Measurements from ENCODE around the gene NEK1.
"Not testable (repeated sequence)": the region's sequence is repeated elsewhere in the genome, so short reads cannot be mapped to it uniquely, and the experiment has no call there.

Gene NEK1

DNA sequence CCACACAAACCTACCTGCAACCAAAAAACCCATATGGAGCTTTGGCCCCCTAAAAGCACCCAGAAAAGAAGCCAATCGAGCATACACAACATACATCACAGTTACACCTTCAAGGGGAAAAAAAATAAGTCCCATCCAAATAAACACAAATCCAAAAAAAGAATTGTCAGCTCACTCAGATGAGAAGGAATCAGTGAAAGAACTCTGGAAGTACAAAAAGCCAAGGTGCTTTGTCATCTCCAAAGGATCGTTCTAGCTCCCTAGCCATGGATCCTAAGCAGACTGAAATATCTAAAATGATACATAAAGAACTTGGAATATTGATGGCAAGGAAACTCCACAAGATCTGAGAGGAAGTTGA lies 119.2 kb downstream of the NEK1 start:
- no peak for DNase-seq

DNA sequence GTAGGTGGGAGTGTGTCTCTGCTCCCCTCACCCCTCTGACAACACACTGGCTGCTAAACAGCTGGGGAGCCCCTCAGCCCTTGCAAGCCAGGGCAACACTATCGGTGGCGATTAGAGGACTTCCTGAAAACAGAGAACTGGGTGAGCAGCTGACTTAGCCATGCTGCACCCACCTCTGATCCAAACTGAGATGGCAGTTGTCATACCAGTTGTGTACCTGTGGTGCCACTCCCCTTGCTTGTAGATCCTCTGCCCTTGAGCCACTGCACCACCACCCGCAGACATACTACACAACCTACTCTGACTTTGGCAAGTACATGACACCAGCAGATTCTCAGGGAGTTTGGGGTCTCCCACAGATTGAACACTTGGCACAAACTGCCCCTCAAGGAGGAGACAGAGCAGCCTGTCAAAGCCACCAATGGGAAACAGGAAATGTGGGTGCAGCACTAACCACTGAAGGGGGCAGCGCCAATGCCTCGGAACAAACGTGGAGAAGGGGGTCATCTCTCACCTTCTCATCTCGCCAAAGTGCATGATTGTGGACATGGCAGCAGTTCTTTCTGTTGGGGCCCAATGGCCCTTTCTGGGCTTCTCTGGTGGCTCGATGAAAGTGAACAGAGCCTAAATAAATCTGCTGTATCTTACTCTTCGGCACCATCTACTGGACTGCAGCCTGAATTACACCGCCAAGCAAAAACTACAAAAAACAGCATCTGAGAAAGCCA lies 119.8 kb downstream of the NEK1 start:
- DNase-seq, result no peak

DNA sequence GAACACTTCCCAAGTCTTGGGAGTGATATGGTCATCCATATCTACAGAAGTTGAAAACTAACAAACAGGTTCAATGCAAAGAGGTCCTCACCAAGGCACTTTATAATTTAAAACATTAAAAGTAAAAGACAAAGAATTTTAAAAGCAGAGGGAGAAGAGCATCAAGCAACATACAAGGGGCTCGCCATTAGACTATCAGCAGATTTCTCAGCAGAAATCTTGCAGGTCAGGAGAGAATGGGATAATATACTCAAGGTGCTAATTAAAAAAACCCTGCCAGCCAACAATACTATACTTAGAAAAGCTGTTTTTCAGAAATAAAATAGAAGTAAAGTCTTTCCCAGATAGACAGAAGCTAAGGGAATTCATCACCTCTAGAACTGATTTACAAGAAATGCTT lies 121.2 kb downstream of the NEK1 start:
- no peak for DNase-seq

DNA sequence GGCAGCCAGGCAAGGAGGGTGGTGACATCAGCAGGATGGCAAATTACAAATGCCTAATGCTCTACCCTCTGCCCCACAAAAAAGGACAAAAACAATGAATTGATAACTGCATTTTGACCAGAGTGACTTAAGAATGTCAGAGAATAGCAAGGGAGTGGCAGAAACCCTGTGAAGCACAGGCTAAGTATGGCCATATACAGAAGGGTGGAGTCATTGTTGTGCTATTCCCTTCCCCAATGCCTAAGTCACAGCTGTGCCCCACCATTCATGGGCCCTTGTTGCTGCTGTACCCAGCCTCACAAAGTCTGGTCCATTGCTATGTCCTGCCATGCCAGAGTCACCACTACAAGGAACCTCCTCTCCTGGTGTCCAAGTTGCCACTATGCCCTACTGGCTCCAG lies 123.1 kb downstream of the NEK1 start:
- no peak for DNase-seq

DNA sequence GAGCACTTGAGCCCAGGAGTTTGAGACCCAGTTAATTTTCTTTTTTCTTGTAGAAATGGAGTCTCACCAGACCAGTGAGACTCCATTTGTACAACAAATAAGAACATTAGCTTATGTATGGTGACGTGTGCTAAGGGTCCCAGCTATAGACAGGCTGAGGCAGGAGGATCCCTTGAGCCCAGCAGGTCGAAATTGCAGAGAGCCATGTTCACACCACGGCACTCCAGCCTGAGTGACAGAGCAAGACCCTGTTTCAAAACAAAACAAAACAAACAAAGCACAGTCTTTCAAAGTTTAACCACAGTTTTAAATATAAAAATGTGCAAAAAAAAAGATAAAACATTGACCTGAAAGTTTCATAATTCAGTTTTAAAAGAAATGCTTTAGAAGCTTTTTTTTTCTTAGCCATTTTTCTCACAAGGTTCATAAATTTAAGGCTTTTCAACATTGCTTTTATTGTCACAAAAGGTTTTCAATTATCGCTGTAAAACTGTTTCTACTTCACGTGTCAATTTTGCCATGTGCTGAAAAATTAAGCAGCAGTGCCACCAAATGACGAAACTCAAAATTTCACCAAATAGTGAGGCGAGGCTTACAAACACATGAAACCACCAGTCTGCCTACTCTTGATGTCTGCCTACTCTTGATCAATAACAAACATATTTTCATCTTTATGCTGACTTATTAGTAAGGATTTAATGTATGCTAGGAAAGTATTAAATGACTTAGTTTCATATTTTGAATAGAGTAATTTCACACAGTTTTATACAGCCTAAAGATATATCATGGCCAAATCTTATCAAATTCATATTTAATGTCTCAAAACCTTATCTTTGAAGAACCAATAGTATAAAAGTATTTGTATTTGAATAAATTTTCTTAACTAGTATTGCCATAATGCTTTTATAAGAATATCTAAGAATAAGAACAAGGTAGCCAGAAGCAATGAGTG lies 126.3 kb downstream of the NEK1 start:
- DNase-seq, result peak; percentile 45 to 68

DNA sequence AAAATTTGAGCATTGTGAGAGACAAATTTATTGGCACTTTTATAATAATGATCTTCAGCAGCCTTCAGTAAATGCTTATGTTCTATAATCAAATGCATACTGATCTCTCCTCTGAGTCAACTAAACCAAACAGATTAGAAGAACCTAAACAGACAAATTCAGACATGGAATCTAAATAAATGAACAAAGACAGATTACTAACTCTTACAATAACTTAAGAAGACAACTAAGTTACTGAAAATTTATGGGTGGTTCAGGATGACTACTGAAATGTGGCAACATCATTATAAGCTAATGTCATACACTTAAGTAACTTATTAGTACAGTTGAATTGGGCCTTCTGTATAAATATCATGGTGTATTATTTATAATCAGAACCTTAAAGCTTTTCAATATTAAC lies 127.3 kb downstream of the NEK1 start:
- DNase-seq, result no peak

DNA sequence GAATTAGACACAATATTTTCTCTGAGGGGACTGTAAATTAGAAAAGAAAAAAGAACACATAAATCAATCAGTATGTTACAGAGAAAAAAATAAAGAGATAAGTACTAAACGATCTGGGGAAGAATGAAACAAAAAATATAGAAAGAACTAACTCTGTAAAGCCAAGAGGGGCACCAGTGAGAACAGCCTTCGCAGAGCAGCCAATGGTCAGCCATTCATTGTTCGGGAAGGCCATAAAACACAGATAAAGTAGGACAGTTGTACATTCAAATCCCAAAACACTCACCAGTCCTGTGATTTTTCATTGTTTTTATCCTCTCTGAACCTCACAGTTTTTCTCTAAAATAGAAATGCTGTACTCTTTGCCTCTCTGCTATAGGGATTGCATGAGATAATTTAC lies 127.9 kb downstream of the NEK1 start:
- no peak for DNase-seq

DNA sequence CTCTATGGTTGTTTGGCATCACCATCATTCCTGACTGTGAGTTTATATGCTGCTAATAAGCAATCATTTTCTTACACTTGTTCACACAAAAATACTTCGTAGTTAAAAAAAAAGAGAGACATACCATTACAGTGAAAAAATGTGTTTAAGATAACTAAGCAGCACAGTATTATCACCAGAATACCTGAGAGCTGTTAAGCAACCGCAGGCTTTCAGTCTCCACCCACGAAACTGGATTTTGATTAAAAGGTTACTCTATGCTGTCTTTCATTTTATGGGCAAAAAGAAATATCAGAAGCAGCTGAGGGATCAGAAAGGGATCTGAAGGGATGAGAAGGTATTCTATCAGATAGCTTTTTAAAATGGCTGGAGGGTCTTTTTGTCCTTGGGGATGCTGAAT lies 148.3 kb downstream of the NEK1 start:
- DNase-seq, result no peak

DNA sequence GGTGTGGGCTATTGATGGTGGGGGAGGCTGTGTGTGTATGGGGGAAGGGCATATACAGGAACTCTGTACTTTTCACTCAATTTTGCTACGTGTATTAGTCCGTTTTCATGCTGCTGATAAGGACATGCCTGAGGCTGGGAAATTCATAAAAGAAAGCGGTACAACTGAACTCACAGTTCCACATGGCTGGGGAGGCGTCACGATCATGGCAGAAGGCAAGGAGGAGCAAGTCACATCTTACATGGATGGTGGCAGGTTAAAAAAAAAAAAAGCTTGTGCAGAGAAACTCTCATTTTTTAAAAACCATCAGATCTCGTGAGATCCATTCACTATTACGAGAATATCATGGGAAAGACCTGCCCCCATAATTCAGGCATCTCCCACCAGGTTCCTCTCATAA lies 152.3 kb downstream of the NEK1 start:
- DNase-seq, result no peak

DNA sequence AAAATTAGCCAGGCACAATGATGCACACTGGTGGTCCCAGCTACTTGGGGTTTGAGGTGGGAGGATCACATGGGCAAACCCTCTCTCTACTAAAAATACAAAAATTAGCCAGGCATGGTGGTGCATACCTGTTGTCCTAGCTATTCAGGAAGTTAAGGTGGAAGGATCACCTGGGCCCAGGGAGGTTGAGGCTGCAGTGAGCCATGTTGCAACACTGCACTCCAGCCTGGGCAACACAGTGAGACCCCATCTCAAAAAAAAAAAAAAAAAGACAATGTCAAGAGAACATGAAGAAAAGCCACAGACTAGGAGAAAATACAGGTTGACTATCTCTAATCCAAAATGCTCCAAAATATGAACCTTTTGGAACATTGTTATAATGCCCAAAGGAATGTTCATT lies 153.8 kb downstream of the NEK1 start:
- no peak for DNase-seq

DNA sequence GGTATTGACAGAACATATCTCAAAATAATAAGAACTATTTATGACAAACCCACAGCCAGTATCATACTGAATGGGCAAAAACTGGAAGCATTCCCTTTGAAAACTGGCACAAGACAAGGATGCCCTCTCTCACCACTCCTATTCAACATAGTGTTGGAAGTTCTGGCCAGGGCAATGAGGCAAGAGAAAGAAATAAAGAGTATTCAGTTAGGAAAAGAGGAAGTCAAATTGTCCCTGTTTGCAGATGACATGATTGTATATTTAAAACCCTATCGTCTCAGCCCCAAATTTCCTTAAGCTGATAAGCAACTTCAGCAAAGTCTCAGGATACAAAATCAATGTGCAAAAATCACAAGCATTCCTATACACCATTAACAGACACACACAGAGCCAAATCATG lies 159.7 kb downstream of the NEK1 start:
- DNase-seq, result not testable (repeated sequence)

DNA sequence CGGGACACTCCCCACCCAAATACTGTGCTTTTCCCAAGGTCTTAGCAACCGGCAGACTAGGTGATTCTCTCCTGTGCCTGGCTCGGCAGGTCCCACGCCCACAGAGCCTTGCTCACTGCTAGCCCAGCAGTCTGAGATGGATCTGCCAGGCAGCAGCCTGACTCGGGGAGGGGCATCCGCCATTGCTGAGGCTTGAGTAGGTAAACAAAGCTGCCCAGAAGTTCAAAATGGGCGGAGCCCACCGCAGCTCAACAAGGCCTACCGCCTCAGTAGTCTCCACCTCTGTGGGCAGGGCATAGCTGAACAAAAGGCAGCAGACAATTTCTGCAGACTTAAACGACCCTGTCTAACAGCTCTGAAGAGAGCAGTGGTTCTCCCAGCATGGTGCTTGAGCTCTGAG lies 163.4 kb downstream of the NEK1 start:
- not testable (repeated sequence) for DNase-seq

DNA sequence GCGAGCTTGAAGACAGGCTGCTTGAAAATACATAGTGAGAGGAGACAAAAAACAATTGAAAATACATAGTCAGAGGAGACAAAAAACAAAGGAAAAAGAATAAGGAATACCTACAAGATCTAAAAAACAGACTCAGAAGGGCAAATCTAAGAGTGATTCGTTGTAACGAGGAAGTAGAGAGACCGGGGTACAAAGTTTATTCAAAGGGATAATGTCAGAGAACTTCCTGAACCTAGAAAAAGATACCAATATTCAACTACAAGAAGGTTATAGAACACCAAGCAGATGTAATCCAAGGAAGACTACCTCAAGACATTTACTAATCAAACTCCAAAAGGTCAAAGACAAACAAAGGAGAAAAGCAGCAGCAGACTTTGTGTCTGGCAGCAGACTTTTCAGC lies 165.6 kb downstream of the NEK1 start:
- DNase-seq, result no peak

DNA sequence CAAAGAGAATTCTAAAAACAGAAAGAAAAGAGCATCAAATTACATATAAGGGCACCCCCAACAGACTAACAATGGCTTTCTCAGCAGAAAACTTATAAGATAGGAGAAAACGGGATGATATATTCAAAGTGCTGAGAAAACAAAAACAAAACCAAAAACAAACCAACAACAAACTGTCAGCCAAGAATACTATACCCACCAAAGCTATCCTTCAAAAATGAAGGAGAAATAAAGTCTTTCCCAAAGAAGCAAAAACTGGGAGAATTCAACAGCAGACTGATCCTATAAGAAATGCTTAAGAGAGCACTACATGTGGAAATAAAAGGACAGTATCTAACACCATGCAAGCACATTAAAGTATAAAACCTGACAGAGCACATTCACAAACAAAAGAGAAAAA lies 168.6 kb downstream of the NEK1 start:
- DNase-seq, result no peak

DNA sequence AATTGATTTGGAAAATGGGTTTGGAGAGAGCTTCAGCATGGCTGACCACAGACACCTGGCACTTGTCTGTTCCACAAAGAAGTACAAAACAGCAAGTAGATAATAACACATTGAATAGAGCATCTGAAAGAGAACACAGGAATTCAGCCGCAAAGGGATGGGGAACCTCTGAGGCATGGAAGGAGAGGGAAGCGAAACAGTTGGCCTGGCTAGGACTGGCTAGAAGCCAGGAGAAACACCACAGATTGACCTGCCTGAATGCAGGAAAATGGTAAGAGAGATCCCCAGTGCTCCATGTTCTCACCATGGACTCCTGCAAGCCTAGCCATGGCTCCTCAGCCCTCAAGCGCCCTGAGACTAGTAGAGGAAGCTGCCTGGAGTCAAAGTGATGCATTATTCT lies 171.9 kb downstream of the NEK1 start:
- no peak for DNase-seq

DNA sequence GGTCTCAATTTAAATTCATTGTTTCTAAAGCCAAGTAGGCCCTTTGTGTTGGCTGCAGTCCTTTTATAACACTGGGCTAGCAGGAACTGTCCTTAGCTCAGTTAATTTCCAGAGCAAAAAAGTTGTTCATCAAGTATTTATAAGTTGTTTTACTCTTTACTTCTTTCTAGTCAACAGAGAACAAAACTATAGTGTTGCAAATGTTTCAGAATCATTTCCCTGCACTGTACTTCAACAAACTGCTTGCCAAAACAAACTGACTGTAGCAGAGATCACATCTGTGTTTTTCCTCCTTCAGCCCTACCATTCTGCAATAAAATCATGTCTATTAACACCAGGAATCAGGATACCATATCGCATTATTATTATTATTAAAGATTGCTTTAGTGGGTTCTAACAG lies 173.1 kb downstream of the NEK1 start:
- peak in 1 of 2 donors; percentile 44 for DNase-seq

DNA sequence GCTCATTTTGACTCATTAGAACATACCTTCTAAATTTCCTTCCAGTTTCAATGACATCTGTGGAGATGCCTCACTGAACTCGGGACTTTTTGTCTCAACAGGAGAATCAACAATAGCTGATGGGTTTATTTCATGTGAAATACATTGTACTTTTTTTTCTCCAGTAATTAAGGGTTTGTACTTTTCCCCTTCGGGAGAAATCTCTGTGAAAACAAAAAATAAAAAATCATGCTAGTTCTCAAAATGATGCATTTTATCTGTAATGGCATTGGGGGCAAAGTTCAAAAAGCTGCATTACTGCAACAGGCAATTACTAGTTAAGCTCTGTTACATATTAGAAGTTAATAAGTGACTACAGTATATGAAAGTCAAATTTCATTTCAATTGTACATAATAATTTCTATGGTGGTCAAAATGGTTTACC lies 174.3 kb downstream of the NEK1 start:
- DNase-seq, result no peak

DNA sequence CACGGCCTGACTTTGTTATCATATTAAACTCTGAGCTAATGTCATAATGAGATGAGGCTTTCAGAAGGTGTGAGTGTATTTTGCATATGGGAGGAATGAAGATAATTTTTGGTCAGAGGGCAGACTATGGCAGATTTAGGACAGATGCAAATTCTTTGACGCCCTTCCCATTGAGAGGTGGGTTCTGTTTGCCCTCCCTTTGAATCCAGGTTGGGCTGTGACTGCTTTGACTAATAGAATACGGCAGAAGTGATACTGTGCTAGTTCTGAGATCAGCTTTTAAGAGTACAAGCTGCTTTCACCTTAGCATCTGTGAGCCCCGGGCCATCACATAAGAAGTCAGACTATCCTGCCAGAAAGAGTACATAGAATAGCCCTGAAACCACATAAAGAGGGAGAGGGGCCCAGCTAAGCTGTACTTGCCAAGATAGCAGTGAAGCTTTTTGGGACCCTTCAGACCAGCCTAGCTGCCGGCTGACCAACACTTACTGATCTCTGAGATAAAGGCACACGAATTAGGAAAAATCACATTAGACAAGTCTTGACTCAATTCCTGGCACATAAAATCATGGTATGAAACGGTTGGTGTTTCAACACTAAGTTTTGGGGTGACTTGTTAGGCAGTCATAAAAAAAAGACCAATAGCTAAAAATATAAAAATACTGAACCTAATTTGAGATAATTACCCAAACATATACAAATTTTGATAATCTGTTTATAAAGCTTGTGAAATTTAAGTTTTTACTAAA lies 174.9 kb downstream of the NEK1 start:
- no peak for DNase-seq

DNA sequence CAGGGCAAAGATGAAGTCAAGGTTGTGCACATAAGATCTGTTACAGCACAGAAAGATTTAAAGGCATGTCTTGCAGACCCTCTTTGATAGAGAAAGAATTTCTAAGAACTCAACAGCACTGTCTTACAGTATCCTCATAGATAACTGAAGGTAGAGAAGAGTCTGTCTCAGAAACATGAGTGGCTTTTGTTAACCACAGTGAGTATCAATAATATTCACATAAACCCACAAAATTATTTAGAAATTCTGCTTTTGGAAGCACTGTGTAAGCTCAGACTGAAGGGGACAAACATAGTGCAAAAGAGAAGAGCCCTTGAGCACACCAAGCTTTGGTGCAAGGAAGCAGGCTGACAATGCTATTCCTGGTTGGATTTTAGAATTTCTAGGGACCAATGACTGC lies 175.6 kb downstream of the NEK1 start:
- no peak for DNase-seq

DNA sequence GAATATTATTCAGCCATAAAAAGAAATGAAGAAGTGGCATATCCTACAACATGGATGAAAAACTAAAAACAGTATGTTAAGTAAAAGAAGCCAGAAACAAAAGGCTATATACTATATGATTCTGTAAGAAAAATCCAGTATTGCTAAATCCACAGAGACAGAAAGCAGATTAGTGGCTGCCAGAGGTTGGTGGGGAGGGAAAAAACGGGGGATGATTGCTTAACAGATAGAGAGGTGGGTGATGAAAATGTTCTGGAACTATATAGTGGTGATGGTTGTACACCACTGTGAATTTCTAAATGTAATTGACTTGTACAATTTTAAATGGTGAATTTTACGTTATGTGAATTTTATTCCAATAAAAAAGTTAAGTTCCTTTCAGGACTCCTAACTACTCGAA lies 184.0 kb downstream of the NEK1 start:
- no peak for DNase-seq

DNA sequence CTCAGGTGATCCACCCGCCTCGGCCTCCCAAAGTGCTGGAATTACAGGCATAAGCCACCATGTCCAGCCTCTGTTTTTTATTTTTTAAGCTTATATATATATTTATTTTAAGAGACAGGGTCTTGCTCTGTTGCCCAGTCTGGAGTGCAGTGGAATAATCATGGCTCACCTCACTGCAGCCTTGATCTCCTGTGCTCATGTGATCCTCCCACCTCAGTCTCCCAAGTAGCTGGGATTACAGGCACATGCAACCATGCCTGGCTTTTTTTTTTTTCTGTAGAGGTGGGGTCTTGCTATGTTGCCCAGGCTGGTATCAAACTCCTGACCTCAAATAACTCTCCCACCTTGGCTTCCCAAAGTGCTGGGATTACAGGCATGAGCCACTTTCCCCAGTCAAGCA lies 184.7 kb downstream of the NEK1 start:
- DNase-seq, result not testable (repeated sequence)

DNA sequence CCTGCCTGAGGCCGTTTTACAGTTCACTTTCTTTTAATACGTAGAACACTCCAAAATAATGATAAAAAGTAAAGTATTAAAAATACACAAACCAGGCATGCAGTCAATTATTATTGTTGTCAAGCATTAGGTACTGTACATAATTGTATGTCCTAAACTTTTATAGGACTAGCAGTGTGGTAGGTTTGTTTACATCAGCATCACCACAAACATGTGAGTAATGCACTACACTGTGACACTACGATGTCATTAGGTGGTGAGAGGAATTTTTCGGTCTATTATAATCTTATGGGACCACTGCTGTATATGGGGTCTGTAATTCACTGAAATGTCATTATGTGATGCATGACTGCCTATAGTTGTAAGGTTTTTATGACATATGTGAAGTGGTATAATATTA lies 192.1 kb downstream of the NEK1 start:
- no peak for DNase-seq

DNA sequence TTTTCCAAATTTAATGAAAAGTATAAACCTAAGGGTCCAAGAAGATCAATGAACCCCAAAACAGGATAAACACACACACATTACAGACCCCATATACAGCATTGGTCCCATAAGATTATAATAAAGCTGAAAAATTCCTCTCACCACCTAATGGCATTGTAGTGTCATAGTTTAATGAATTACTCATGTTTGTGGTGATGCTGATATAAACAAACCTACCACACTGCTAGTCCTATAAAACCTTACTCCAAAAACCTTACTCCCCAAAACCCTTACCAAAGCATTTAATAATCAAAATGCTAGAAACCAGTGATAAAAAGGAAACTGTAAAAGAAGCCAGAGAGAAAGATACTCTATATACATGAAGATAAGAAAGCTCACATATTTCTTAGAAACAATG lies 193.5 kb downstream of the NEK1 start:
- DNase-seq, result no peak

All from hippocampal formation (tissue), 2 donors.